Mesothelial cell of epicardium (in vitro differentiated cells): ENCODE results near the gene ADCY10. TPM values are rescaled to one million over a fixed set of nuclear protein-coding genes. Genes with fewer than 3 reads are reported as not detected.

Experiments
- DNase-seq, 2 experiments: peaks; one replicate each; pipeline ENCODE4 v3.0.0; 2021; ENCODE audit warnings: low spot score in 2 of 2; ENCODE audit not compliant: unreplicated experiment in 2 of 2
- H3K27ac Mint-ChIP-seq: 2 replicates; pipeline ENCODE4 v1.8.0; 2021; ENCODE audit warnings: mixed read lengths
- H3K27me3 Mint-ChIP-seq: 2 replicates; pipeline ENCODE4 v1.8.0; 2021; ENCODE audit warnings: low read depth, mixed read lengths
- H3K36me3 Mint-ChIP-seq: 2 replicates; pipeline ENCODE4 v1.8.0; 2021; ENCODE audit warnings: mixed read lengths
- H3K4me1 Mint-ChIP-seq: 2 replicates; pipeline ENCODE4 v1.8.0; 2021; ENCODE audit warnings: mixed read lengths
- H3K4me3 Mint-ChIP-seq: 2 replicates; pipeline ENCODE4 v1.8.0; 2021; ENCODE audit warnings: mild to moderate bottlenecking, moderate library complexity, mixed read lengths
- H3K9me3 Mint-ChIP-seq: 2 replicates; pipeline ENCODE4 v1.8.0; 2021; ENCODE audit warnings: mixed read lengths
- CTCF ChIP-seq: fragments of 200-600 bp; sonication (generic); IDR thresholded peaks from one replicate; pipeline ENCODE4 v1.5.0; 2021; ENCODE audit warnings: antibody characterized with exemption; ENCODE audit not compliant: unreplicated experiment
- total RNA-seq: library from RNA; stranded (reverse); gene quantifications from 3 replicates; pipeline ENCODE4 v1.2.1, GENCODE V29; 2021

ADCY10 gene
- total RNA-seq, 1 donor from 2014 or later: 0.04 TPM

DNA sequence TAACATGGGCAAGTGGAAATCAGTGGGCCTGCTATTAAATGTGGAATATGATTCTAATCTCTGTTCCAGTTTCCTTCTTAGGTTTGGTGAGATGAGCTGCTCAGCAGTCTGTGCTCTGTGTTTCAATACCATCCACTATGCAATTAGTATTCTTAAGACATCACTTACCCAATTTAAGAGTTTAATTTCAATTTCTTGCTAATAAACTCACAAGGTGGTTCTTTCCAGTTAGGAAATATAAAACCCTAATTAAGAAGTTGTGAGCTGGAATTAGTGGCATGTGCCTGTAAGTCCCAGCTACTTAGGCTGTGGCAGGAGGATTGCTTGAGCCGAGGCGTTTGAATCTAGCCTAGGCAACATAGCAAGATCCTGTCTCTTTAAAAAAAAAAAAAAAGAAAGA, 140.4 kb downstream of the ADCY10 start:
- DNase-seq: no peak
- Mint-ChIP-seq H3K27me3 (no peaks in the 10 kb centered on the region), H3K4me3 (no peak overlapping the region), H3K4me1 (no peaks in the 10 kb centered on the region), H3K9me3 (peaks cover 4% of the 10 kb centered on the region), H3K27ac (no peak overlapping the region), H3K36me3 (peaks cover 73% of the 10 kb centered on the region)
- TF ChIP-seq CTCF: no peak

DNA sequence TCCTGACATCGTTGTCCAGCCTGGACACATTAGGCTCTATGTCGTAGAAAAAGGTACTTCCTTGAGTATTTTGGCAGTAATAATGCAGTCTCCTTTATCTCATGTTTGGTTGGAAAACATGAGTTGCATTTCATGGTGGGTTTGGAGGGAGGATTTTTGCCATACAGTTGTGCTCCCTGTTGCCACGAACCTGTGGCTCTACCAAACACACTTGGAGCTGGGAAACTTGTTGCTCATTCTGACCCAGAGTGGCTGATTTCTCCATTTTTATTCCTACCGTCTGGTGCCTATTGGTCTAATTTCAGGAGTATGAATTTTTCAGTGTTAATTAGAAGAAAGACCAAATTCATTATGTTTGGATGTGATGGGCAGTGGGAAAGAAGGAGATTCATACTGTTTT, 141.5 kb downstream of the ADCY10 start:
- Mint-ChIP-seq H3K27ac (no peak overlapping the region), H3K4me1 (no peaks in the 10 kb centered on the region), H3K27me3 (no peaks in the 10 kb centered on the region), H3K9me3 (peaks cover 4% of the 10 kb centered on the region), H3K36me3 (peaks cover 73% of the 10 kb centered on the region), H3K4me3 (no peak overlapping the region)
- no peak for DNase-seq
- TF ChIP-seq CTCF: no peak

DNA sequence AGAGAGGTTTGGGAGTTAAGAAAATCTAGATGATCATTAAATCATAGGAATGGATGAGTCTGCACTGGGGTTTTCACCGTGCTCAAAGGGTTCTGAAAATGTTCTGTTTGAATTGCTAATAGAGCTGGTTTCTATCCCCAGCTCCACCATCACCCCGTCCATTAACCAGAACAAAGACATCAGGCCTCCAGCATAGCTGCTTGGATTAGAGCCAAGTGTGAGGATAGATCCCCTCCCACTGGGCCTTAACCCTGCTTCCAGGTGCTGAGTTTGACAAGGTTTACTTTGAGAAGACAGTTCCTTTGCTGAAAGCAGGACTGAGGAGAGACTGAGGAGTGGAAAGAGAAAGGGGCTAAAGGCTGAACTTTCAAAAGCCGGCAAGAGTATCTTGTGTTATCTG, 143.8 kb downstream of the ADCY10 start:
- no peak for DNase-seq
- H3K4me3 Mint-ChIP-seq: no peak overlapping the region
- peaks cover 70% of the 10 kb centered on the region for H3K36me3 Mint-ChIP-seq
- no peaks in the 10 kb centered on the region for H3K27me3 Mint-ChIP-seq
- no peak for TF ChIP-seq CTCF
- peaks cover 4% of the 10 kb centered on the region for H3K9me3 Mint-ChIP-seq
- no peak overlapping the region for H3K27ac Mint-ChIP-seq
- H3K4me1 Mint-ChIP-seq: no peaks in the 10 kb centered on the region

GRCh38 chr1:167767761-167768160, 146.2 kb downstream of the ADCY10 start:
- no peak overlapping the region for H3K4me3 Mint-ChIP-seq
- H3K36me3 Mint-ChIP-seq: peaks cover 56% of the 10 kb centered on the region
- peaks cover 4% of the 10 kb centered on the region for H3K9me3 Mint-ChIP-seq
- H3K27me3 Mint-ChIP-seq: no peaks in the 10 kb centered on the region
- no peak overlapping the region for H3K27ac Mint-ChIP-seq
- peaks cover 4% of the 10 kb centered on the region for H3K4me1 Mint-ChIP-seq
- DNase-seq: no peak
- TF ChIP-seq CTCF: no peak

DNA sequence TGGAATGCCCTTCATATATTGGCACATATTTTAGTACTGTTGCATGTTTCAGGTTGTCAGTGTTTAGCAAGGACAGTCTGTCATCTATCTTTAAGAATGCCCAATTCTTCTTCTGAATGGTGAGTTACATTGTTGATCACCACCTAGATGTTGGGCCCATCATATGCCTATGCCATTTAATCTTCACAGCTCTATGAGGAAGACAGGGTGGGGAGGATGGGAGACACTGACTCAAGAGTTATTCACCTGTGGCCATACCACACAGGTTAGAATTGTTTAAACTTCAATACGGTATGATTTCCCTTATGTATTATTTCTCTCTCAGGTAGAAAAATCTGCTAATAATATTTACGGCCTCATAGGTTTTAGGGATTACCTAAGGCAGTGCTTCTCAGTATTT, 147.4 kb downstream of the ADCY10 start:
- H3K27ac Mint-ChIP-seq: no peak overlapping the region
- DNase-seq: no peak
- H3K4me1 Mint-ChIP-seq: peaks cover 8% of the 10 kb centered on the region
- peaks cover 4% of the 10 kb centered on the region for H3K9me3 Mint-ChIP-seq
- H3K27me3 Mint-ChIP-seq: no peaks in the 10 kb centered on the region
- TF ChIP-seq CTCF: no peak
- no peak overlapping the region for H3K4me3 Mint-ChIP-seq
- peaks cover 44% of the 10 kb centered on the region for H3K36me3 Mint-ChIP-seq

DNA sequence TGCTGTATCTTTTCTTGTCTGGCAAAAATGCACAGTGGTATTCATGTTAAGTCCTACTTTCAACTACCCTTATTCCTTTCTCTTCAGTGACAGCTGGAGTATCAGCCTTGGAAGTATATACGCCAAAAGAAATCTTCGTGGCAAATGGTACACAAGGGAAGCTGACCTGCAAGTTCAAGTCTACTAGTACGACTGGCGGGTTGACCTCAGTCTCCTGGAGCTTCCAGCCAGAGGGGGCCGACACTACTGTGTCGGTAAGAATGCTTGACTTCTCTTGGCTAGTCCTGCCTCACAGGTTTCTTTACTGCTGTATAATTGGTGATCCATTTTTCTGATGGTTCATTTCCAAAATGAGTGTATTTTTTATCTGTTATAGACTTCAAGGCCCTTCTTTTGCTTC, 148.4 kb downstream of the ADCY10 start:
- H3K4me1 Mint-ChIP-seq: peaks cover 11% of the 10 kb centered on the region
- TF ChIP-seq CTCF: no peak
- no peaks in the 10 kb centered on the region for H3K27me3 Mint-ChIP-seq
- peaks cover 4% of the 10 kb centered on the region for H3K9me3 Mint-ChIP-seq
- H3K4me3 Mint-ChIP-seq: no peak overlapping the region
- no peak overlapping the region for H3K27ac Mint-ChIP-seq
- H3K36me3 Mint-ChIP-seq: peaks cover 33% of the 10 kb centered on the region
- DNase-seq: no peak
